ENCODE data around the gene PLCB1. TPM values are rescaled to one million over a fixed set of nuclear protein-coding genes. Genes with fewer than 3 reads are reported as not detected.

PLCB1 gene
- total RNA-seq, 4 donors from 2014 or later: 13.5 to 110 (median 30.4) TPM

DNA sequence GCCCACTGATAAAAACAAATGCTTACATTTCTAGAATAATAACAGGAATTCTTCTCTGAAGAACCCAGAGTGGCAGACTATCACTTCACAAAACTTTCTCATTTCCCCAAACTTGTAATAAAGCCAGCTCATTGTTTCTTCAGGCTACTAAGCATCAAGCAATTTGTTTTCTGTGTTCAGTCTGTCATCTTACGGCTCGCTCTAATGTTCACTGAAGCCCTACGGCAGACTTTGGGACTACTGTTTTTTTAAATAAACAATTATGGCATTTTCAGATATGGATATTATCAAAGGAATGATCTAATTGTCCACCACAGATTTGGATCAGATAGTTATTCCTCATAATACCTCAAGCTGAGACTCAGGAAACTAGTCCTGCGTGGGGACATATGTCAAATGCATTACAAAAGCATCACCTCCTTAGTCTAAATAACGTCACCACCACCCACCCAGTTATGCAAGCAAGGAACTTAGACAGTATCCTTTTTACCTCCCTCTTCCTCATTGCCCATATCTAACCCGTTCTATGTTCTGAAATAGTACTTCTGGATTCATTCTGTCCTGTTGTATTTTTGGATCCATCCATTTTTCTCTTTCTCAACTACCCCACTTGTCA is 415.1 kb downstream of the PLCB1 start:
- Histone ChIP-seq H3K27ac (no peak overlapping the region), H3K4me1 (no peaks in the 10 kb centered on the region), H3K9me3 (no peaks in the 10 kb centered on the region), H3K36me3 (no peaks in the 10 kb centered on the region), H3K4me3 (no peak overlapping the region), H3K27me3 (no peaks in the 10 kb centered on the region)
- no peak for DNase-seq
- no peak for TF ChIP-seq POLR2A (IDR thresholded peaks at IDR 0.05)
- TF ChIP-seq, protein P1, sequence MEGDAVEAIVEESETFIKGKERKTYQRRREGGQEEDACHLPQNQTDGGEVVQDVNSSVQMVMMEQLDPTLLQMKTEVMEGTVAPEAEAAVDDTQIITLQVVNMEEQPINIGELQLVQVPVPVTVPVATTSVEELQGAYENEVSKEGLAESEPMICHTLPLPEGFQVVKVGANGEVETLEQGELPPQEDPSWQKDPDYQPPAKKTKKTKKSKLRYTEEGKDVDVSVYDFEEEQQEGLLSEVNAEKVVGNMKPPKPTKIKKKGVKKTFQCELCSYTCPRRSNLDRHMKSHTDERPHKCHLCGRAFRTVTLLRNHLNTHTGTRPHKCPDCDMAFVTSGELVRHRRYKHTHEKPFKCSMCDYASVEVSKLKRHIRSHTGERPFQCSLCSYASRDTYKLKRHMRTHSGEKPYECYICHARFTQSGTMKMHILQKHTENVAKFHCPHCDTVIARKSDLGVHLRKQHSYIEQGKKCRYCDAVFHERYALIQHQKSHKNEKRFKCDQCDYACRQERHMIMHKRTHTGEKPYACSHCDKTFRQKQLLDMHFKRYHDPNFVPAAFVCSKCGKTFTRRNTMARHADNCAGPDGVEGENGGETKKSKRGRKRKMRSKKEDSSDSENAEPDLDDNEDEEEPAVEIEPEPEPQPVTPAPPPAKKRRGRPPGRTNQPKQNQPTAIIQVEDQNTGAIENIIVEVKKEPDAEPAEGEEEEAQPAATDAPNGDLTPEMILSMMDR (IDR thresholded peaks at IDR 0.05): no peak
- intact Hi-C loops (cut with DNase I; ENCODE audit: low total_unique reads): no loop called here

GRCh38 chr20:8547968-8548588 is 416.0 kb downstream of the PLCB1 start:
- intact Hi-C loops (cut with DNase I; ENCODE audit: low total_unique reads): no loop called here
- DNase-seq: no peak
- no peaks in the 10 kb centered on the region for H3K4me1 ChIP-seq
- H3K27ac ChIP-seq: no peak overlapping the region
- H3K4me3 ChIP-seq: no peak overlapping the region
- no peaks in the 10 kb centered on the region for H3K9me3 ChIP-seq
- no peaks in the 10 kb centered on the region for H3K36me3 ChIP-seq
- H3K27me3 ChIP-seq: no peaks in the 10 kb centered on the region
- TF ChIP-seq, protein P1 (IDR thresholded peaks at IDR 0.05): no peak
- TF ChIP-seq POLR2A (IDR thresholded peaks at IDR 0.05): no peak

DNA sequence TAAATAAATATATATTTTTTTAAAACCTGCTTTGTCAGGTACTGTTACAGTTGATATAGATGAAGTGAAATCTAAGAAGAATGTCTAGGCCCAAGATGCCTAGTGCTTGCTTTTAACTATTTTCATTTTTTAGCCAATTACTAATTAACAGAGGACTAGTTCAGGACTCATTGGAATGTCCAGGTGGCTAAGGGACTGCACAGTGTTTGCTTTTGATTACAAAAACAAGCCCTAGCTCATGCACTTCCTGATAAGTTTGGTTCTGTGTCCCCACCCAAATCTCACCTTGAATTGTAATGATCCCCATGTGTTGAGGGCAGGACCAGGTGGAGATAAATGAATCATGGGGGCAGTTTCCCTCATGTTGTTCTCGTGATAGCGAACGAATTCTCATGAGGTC is 417.1 kb downstream of the PLCB1 start:
- TF ChIP-seq, protein P1 (IDR thresholded peaks at IDR 0.05): no peak

GRCh38 chr20:8557711-8558110 is 425.6 kb downstream of the PLCB1 start:
- Histone ChIP-seq H3K27me3 (no peaks in the 10 kb centered on the region), H3K4me1 (no peaks in the 10 kb centered on the region), H3K9me3 (no peaks in the 10 kb centered on the region), H3K27ac (no peak overlapping the region), H3K36me3 (no peaks in the 10 kb centered on the region), H3K4me3 (no peak overlapping the region)
- TF ChIP-seq, protein P1 (IDR thresholded peaks at IDR 0.05): no peak
- no peak for TF ChIP-seq POLR2A (IDR thresholded peaks at IDR 0.05)
- DNase-seq: no peak
- intact Hi-C loops (cut with DNase I; ENCODE audit: low total_unique reads): no loop called here

More for the DNA sequence above, 417.1 kb downstream of the PLCB1 start:
- no peak for DNase-seq
- H3K27ac ChIP-seq: no peak overlapping the region
- no peaks in the 10 kb centered on the region for H3K4me1 ChIP-seq
- intact Hi-C loops (cut with DNase I; ENCODE audit: low total_unique reads): no loop called here
- H3K9me3 ChIP-seq: no peaks in the 10 kb centered on the region
- H3K27me3 ChIP-seq: no peaks in the 10 kb centered on the region
- no peaks in the 10 kb centered on the region for H3K36me3 ChIP-seq
- no peak overlapping the region for H3K4me3 ChIP-seq

- no peaks in the 10 kb centered on the region for H3K36me3 ChIP-seq
- no peaks in the 10 kb centered on the region for H3K27me3 ChIP-seq
- intact Hi-C loops (cut with DNase I; ENCODE audit: low total_unique reads): no loop called here
Observed at GRCh38 chr20:8562356-8562755, 430.3 kb downstream of the PLCB1 start.

More at GRCh38 chr20:8562356-8562755, 430.3 kb downstream of the PLCB1 start:
- Histone ChIP-seq H3K4me1 (no peaks in the 10 kb centered on the region), H3K4me3 (no peak overlapping the region), H3K9me3 (no peaks in the 10 kb centered on the region), H3K27ac (no peak overlapping the region)
- no peak for DNase-seq
- TF ChIP-seq, protein P1 (IDR thresholded peaks at IDR 0.05): no peak
- no peak for TF ChIP-seq POLR2A (IDR thresholded peaks at IDR 0.05)

Data from uterus (tissue), 4 donors.